SK-N-SH (cell line): ENCODE data around the gene NBEA.

Source experiments
- CHD2 ChIP-seq: fragments of 150-350 bp; IDR thresholded peaks from 2 replicates; pipeline ENCODE4 v1.6.1; 2018; ENCODE audit warnings: low read length; ENCODE audit not compliant: partially characterized antibody
- ELF1 ChIP-seq: IDR thresholded peaks from 2 replicates; pipeline ENCODE4 v1.4.0; 2012
- GABPA ChIP-seq: IDR thresholded peaks from 2 replicates; pipeline ENCODE4 v1.4.0; 2012; ENCODE audit warnings: low read depth, mild to moderate bottlenecking
- POLR2AphosphoS5 ChIP-seq: IDR thresholded peaks from 2 replicates; pipeline ENCODE4 v1.6.1; 2012; ENCODE audit warnings: low read depth, low read length
- RAD21 ChIP-seq: IDR thresholded peaks from 2 replicates; pipeline ENCODE4 v1.6.1; 2012; ENCODE audit warnings: mild to moderate bottlenecking, low read length
- SIN3A ChIP-seq: IDR thresholded peaks from 2 replicates; pipeline ENCODE4 v1.6.1; 2012; ENCODE audit warnings: low read depth, mild to moderate bottlenecking, low read length, moderate library complexity, borderline replicate concordance
- SMC3 ChIP-seq: IDR thresholded peaks from 2 replicates; pipeline ENCODE4 v1.6.1; 2012; ENCODE audit warnings: low read depth, low read length, improper control_type of control experiment
- TCF12 ChIP-seq: IDR thresholded peaks from 2 replicates; pipeline ENCODE4 v1.4.0; 2012
- YY1 ChIP-seq: IDR thresholded peaks from 2 replicates; pipeline ENCODE4 v1.4.0; 2012; ENCODE audit warnings: low read depth, mild to moderate bottlenecking
- TF ChIP-seq, protein P1 (sequence below): IDR thresholded peaks from 2 replicates; pipeline ENCODE4 v1.6.1; 2012; ENCODE audit warnings: mild to moderate bottlenecking, low read depth, low read length, moderate library complexity
- TF ChIP-seq, protein P2 (sequence below): fragments of 200-600 bp; sonication (generic); IDR thresholded peaks from 2 replicates; pipeline ENCODE4 v1.6.1; 2017; ENCODE audit warnings: antibody characterized with exemption, mild to moderate bottlenecking, moderate library complexity
- TF ChIP-seq, protein P3 (sequence below): IDR thresholded peaks from 2 replicates; pipeline ENCODE4 v1.4.0; 2012; ENCODE audit warnings: low read depth
- TF ChIP-seq, protein P4 (sequence below): fragments of 150-350 bp; IDR thresholded peaks from 2 replicates; pipeline ENCODE4 v1.6.1; 2017; ENCODE audit warnings: antibody characterized with exemption, low read length, low read depth, borderline replicate concordance
- TF ChIP-seq, protein P5 (sequence below): IDR thresholded peaks from 2 replicates; pipeline ENCODE4 v1.4.0; 2012; ENCODE audit warnings: low read depth, borderline replicate concordance

DNA sequence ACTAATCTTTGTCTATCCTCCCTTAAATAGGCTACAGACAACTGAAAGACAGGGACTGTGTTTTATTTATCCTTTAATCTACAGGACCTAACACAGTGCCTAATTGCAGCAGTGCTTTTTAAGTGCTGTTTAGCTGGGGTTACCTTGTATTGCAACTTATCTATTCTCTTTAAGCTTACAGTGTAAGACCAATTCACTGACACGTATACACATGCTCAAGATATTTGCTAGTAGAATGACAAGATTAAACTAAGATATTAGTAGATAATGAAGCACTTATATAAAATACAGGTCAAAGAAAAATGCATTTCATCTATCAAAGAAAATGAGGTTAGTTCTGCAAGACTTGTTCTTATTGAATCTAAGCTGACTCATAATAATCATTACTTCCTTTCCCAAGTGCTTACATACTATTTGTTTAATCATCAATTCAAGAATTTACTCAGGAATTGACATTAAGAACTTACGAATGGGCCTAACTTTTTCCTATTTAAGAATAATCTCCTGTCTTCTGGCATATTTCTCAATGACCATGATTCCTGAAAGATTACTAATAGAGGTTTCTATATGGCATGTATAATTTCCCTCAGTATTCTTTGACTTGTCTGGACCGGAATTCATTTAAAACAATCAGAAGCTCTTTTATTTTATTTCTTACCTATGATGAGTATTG lies 610.2 kb downstream of the NBEA start:
- TF ChIP-seq, protein P1, sequence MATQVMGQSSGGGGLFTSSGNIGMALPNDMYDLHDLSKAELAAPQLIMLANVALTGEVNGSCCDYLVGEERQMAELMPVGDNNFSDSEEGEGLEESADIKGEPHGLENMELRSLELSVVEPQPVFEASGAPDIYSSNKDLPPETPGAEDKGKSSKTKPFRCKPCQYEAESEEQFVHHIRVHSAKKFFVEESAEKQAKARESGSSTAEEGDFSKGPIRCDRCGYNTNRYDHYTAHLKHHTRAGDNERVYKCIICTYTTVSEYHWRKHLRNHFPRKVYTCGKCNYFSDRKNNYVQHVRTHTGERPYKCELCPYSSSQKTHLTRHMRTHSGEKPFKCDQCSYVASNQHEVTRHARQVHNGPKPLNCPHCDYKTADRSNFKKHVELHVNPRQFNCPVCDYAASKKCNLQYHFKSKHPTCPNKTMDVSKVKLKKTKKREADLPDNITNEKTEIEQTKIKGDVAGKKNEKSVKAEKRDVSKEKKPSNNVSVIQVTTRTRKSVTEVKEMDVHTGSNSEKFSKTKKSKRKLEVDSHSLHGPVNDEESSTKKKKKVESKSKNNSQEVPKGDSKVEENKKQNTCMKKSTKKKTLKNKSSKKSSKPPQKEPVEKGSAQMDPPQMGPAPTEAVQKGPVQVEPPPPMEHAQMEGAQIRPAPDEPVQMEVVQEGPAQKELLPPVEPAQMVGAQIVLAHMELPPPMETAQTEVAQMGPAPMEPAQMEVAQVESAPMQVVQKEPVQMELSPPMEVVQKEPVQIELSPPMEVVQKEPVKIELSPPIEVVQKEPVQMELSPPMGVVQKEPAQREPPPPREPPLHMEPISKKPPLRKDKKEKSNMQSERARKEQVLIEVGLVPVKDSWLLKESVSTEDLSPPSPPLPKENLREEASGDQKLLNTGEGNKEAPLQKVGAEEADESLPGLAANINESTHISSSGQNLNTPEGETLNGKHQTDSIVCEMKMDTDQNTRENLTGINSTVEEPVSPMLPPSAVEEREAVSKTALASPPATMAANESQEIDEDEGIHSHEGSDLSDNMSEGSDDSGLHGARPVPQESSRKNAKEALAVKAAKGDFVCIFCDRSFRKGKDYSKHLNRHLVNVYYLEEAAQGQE: no peak
- TF ChIP-seq POLR2AphosphoS5 (peak; percentile 48; the same call in 1 of the 2 replicates), CHD2 (no peak), RAD21 (no peak), YY1 (no peak), ELF1 (no peak), SIN3A (no peak), GABPA (no peak), SMC3 (no peak), TCF12 (peak; percentile 70)
- TF ChIP-seq, protein P2, sequence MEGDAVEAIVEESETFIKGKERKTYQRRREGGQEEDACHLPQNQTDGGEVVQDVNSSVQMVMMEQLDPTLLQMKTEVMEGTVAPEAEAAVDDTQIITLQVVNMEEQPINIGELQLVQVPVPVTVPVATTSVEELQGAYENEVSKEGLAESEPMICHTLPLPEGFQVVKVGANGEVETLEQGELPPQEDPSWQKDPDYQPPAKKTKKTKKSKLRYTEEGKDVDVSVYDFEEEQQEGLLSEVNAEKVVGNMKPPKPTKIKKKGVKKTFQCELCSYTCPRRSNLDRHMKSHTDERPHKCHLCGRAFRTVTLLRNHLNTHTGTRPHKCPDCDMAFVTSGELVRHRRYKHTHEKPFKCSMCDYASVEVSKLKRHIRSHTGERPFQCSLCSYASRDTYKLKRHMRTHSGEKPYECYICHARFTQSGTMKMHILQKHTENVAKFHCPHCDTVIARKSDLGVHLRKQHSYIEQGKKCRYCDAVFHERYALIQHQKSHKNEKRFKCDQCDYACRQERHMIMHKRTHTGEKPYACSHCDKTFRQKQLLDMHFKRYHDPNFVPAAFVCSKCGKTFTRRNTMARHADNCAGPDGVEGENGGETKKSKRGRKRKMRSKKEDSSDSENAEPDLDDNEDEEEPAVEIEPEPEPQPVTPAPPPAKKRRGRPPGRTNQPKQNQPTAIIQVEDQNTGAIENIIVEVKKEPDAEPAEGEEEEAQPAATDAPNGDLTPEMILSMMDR: no peak
- TF ChIP-seq, protein P3, sequence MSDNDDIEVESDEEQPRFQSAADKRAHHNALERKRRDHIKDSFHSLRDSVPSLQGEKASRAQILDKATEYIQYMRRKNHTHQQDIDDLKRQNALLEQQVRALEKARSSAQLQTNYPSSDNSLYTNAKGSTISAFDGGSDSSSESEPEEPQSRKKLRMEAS: no peak
- TF ChIP-seq, protein P4, sequence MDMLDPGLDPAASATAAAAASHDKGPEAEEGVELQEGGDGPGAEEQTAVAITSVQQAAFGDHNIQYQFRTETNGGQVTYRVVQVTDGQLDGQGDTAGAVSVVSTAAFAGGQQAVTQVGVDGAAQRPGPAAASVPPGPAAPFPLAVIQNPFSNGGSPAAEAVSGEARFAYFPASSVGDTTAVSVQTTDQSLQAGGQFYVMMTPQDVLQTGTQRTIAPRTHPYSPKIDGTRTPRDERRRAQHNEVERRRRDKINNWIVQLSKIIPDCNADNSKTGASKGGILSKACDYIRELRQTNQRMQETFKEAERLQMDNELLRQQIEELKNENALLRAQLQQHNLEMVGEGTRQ: no peak
- TF ChIP-seq, protein P5, sequence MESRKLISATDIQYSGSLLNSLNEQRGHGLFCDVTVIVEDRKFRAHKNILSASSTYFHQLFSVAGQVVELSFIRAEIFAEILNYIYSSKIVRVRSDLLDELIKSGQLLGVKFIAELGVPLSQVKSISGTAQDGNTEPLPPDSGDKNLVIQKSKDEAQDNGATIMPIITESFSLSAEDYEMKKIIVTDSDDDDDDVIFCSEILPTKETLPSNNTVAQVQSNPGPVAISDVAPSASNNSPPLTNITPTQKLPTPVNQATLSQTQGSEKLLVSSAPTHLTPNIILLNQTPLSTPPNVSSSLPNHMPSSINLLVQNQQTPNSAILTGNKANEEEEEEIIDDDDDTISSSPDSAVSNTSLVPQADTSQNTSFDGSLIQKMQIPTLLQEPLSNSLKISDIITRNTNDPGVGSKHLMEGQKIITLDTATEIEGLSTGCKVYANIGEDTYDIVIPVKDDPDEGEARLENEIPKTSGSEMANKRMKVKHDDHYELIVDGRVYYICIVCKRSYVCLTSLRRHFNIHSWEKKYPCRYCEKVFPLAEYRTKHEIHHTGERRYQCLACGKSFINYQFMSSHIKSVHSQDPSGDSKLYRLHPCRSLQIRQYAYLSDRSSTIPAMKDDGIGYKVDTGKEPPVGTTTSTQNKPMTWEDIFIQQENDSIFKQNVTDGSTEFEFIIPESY: no peak
